Gastroesophageal sphincter (tissue), 4 donors: ENCODE data around the gene CASP5. TPM values are rescaled to one million over a fixed set of nuclear protein-coding genes. Genes with fewer than 3 reads are reported as not detected.
"Not testable (repeated sequence)": the region's sequence is repeated elsewhere in the genome, so short reads cannot be mapped to it uniquely, and the experiment has no call there.

Experiments
- ATAC-seq: fragments of 150-250 bp; one replicate; pipeline ENCODE4 v1.9.1; 2016; ENCODE audit warnings: mild to moderate bottlenecking, moderate library complexity
- H3K27ac ChIP-seq, 4 donors: fragments of 200-600 bp; sonication (generic) in 3 of 4; 1 replicate in 3 of 4; 2 replicates in 1 of 4; pipeline ENCODE4 v1.5.1; 2016 to 2019
- H3K27me3 ChIP-seq: fragments of 200-600 bp; sonication (generic); one replicate; pipeline ENCODE4 v1.5.1; 2019
- H3K36me3 ChIP-seq, 2 donors: fragments of 200-600 bp; sonication (generic); one replicate each; pipeline ENCODE4 v1.5.1; 2019; ENCODE audit warnings: control low read depth in 1 of 2
- H3K4me1 ChIP-seq, 3 donors: fragments of 200-600 bp; sonication (generic); 1 replicate in 2 of 3; 2 replicates in 1 of 3; pipeline ENCODE4 v1.5.1; 2016 to 2019; ENCODE audit warnings: control low read depth in 2 of 3
- H3K4me3 ChIP-seq, 2 donors: fragments of 200-600 bp; sonication (generic); one replicate each; pipeline ENCODE4 v1.5.1; 2019; ENCODE audit warnings: mild to moderate bottlenecking in 1 of 2, moderate library complexity in 1 of 2
- H3K9me3 ChIP-seq, 3 donors: fragments of 200-600 bp; sonication (generic); one replicate each; pipeline ENCODE4 v1.5.1; 2017 to 2019; ENCODE audit warnings: control low read depth in 2 of 3
- EP300 ChIP-seq: sonication (generic); formaldehyde crosslinking; IDR thresholded peaks from one replicate; pipeline ENCODE4 v1.6.1; 2017; ENCODE audit warnings: antibody characterized with exemption, mild to moderate bottlenecking
- POLR2A ChIP-seq, 2 donors: fragments of 450-650 bp; IDR thresholded peaks; one replicate each; pipeline ENCODE4 v1.6.1; 2017; ENCODE audit warnings: antibody characterized with exemption in 2 of 2, mild to moderate bottlenecking in 2 of 2, moderate library complexity in 1 of 2
- POLR2AphosphoS5 ChIP-seq: sonication (generic); formaldehyde crosslinking; IDR thresholded peaks from one replicate; pipeline ENCODE4 v1.6.1; 2017; ENCODE audit warnings: antibody characterized with exemption
- whole genome bisulfite sequencing, 2 donors: methylation state at CpG; one replicate each; pipeline ENCODE4 v1.1.5; 2018; ENCODE audit warnings: low coverage in 1 of 2; 5-methylcytosine and 5-hydroxymethylcytosine counted together
- total RNA-seq, 4 donors: library from RNA; depleted of rRNA; stranded (reverse); fragments of >200 nt; gene quantifications; one replicate each; pipeline ENCODE4 v1.1.0, GENCODE V29; 2016
- TF ChIP-seq, protein P1 (sequence below), 4 experiments: fragments of 200-600 bp in 2 of 4; fragments of 450-650 bp in 2 of 4; sonication (generic) in 1 of 4; IDR thresholded peaks; one replicate each; pipeline ENCODE4 v1.5.1; 2017 to 2019; ENCODE audit warnings: antibody characterized with exemption in 4 of 4, mild to moderate bottlenecking in 2 of 4, moderate library complexity in 2 of 4

CASP5 gene
- total RNA-seq, 4 donors from 2014 or later = 0.67 TPM; not detected in 3

DNA sequence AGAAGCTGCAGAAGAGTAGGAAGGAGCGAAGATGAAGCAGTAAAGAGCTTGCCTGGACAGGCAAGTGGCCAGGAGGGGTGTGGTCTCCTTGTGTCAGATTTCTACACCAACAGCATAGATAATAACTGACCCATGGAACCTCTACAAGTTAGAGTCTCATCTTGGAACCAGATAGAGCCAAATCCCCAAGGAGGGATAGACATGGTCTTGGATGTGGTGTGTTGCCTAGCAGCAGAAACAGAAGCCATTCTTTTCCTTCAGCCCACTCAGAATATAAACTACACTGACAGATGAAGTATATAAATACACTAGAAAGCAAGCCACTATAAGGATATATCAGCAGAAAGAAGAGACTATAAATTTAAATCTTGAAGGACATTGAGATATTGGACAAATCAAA lies 26.5 kb upstream of the CASP5 start:
- H3K27me3 ChIP-seq = no peaks in the 10 kb centered on the region

DNA sequence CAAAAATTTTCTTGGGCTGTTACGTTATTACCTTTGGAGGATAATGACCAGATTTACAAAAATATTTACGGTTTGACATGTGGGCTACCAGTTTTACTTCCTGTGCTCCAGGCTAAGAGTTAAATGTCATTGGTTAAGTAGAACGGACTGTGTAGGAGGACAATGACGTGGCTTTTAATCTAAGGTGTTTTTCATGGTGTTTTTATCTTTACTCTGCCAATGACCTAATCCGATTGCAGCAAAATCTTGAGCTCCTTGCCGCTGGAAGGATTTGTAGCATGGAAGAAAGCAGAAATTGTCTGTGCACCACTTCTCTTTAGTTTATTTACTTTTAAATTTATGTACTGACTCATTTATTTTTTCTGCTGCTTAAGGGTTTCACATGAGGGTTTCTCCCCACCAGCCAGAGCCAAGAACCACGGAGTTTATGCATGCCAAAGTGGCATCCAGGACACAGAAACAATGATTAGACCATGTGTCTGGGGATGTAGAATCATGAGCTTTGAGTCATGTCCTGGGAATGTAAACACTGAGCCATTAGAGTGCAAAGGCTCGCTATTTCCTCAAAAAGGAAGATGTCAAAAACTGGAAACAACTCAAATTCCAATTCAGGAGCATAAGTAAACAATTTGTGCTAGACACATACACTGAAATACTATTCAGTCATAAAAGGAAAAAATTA lies 24.1 kb upstream of the CASP5 start:
- WGBS, 2 donors = 21 to 34% methylated on average over 8 of the region's 8 CpGs
- peak; percentile 84 for ATAC-seq
- Histone ChIP-seq H3K27ac (peak overlapping the region in 3 of 4 donors; percentile 26 to 62 (median 34)), H3K36me3 (no peaks in the 10 kb centered on the region), H3K4me1 (peaks cover 0 to 24% (median 3%) of the 10 kb centered on the region in 3 donors), H3K9me3 (no peaks in the 10 kb centered on the region), H3K4me3 (no peak overlapping the region), H3K27me3 (no peaks in the 10 kb centered on the region)
- TF ChIP-seq POLR2AphosphoS5 = peak; percentile 92
- no peak for TF ChIP-seq POLR2A (IDR thresholded peaks at IDR 0.05)

More for the DNA sequence above, 26.5 kb upstream of the CASP5 start:
- H3K9me3 ChIP-seq = no peaks in the 10 kb centered on the region
- TF ChIP-seq POLR2A (IDR thresholded peaks at IDR 0.05) (no peak), POLR2AphosphoS5 (no peak), EP300 (no peak)
- TF ChIP-seq, protein P1, sequence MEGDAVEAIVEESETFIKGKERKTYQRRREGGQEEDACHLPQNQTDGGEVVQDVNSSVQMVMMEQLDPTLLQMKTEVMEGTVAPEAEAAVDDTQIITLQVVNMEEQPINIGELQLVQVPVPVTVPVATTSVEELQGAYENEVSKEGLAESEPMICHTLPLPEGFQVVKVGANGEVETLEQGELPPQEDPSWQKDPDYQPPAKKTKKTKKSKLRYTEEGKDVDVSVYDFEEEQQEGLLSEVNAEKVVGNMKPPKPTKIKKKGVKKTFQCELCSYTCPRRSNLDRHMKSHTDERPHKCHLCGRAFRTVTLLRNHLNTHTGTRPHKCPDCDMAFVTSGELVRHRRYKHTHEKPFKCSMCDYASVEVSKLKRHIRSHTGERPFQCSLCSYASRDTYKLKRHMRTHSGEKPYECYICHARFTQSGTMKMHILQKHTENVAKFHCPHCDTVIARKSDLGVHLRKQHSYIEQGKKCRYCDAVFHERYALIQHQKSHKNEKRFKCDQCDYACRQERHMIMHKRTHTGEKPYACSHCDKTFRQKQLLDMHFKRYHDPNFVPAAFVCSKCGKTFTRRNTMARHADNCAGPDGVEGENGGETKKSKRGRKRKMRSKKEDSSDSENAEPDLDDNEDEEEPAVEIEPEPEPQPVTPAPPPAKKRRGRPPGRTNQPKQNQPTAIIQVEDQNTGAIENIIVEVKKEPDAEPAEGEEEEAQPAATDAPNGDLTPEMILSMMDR (IDR thresholded peaks at IDR 0.05) = no peak
- no peak overlapping the region for H3K27ac ChIP-seq
- peaks cover 0 to 24% (median 3%) of the 10 kb centered on the region in 3 donors for H3K4me1 ChIP-seq
- no peak for ATAC-seq
- 92% methylated on average over 1 of the region's 1 CpG; no CpG with 5 or more reads in 1 of the 2 donors for WGBS, 2 donors
- H3K36me3 ChIP-seq = no peaks in the 10 kb centered on the region
- H3K4me3 ChIP-seq = no peak overlapping the region

DNA sequence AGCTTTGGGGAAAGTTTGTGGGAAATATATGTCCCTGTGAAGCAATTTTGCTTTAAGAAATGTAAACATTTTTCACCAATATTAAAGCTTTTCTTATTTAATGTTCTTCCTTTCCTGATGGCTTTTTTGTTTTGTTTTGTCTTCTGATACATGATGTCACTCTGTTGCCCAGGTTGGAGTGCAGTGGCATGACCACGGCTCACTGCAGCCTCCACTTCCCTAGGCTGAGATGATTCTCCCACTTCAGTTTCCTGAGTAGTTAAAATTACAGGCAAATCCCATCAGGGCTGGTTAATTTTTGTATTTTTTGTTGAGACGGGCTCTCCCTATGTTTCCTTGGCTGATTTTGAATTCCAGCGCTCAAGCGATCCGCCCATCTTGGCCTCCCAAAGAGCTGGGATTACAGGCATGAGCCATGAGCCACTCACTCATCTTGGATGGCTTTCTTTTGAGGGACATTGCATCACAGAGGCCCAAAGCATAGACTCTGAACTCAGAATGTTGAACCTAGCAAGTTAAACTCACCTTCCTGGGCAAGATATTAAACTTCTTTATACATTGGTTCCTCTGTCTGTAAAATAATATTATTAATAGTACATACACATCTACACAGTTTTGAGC lies 22.8 kb upstream of the CASP5 start:
- peak; percentile 60 for ATAC-seq
- WGBS, 2 donors = 69 to 88% methylated on average over 3 to 5 of the region's 5 CpGs
- TF ChIP-seq, protein P1 (IDR thresholded peaks at IDR 0.05) = no peak
- TF ChIP-seq POLR2A (IDR thresholded peaks at IDR 0.05) (no peak), POLR2AphosphoS5 (no peak), EP300 (no peak)
- no peaks in the 10 kb centered on the region for H3K36me3 ChIP-seq
- H3K27me3 ChIP-seq = no peaks in the 10 kb centered on the region
- peak overlapping the region in 1 of 2 donors; percentile 37 for H3K4me3 ChIP-seq
- H3K4me1 ChIP-seq = peaks cover 0 to 24% (median 3%) of the 10 kb centered on the region in 3 donors
- peak overlapping the region in 2 of 4 donors; percentile 15 to 62 for H3K27ac ChIP-seq
- H3K9me3 ChIP-seq = no peaks in the 10 kb centered on the region

DNA sequence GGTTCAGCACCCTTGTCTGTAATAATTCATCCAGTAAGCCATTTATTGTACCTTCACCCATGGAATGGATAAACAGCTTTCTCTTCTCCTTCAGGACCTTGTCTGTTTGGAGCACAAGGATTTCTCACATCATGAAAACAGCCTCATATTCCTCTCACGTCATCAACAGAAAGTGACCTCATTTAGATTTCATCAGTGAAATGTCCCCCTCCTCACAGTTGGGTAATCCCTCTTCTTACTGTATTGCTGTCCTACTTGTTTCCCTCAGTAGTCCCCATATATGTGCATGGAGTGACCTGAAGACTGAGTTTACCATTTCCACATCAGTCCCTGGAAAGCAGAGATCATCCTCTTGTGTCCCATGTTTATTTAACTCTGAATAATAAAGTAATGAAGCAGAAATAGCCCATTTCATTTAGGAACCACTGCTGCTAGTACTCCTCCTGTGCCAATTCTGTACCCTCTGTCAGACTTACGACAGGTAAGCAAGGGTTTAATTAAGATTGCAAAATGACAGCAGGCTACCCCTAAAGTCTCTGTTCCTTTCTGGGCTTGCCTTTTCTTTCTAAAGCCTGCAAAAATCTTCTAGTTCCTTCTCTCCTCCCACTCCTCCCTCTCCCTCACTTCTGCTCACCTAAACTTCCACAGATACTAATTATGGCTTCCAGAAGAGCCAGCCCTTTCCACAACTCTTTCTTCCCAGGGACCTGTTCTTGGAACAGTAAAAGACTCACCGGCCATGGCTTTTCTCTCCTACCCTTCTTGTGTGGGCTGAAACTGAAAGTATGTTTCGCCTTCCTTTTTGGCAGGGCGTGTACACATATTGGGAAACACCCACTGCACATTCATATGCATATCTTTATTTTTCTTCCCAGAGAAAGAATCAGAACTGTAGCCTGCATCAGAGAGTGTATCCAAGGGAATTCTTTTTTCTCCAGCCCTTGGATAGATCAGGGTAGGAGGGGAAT lies 21.9 kb upstream of the CASP5 start, which contains the start of gene CARD16:
TSS of gene CARD16 (minus strand) at position 779 of the 968 bp plus-strand sequence. CDS start at position 741, 38 bp downstream.
- peak within 1 kb of the TSS in 3 of 4 donors; percentile 15 to 62 (median 57) for H3K27ac ChIP-seq
- ATAC-seq = peak; percentile 52
- not testable (repeated sequence) for H3K36me3 ChIP-seq, H3K9me3 ChIP-seq, H3K27me3 ChIP-seq
- 45 to 55% methylated on average over 2 to 5 of the region's 5 CpGs for WGBS, 2 donors
- H3K4me1 ChIP-seq = peaks cover 0 to 24% (median 3%) of the 10 kb centered on the region in 3 donors
- H3K4me3 ChIP-seq = peak within 1 kb of the TSS; percentile 27 to 37

- no peak for ATAC-seq
- Histone ChIP-seq H3K4me1 (peaks cover 0 to 19% (median 3%) of the 10 kb centered on the region in 3 donors), H3K9me3 (no peaks in the 10 kb centered on the region), H3K4me3 (no peak overlapping the region), H3K27me3 (no peaks in the 10 kb centered on the region), H3K36me3 (no peaks in the 10 kb centered on the region), H3K27ac (no peak overlapping the region)
- WGBS, 2 donors = 33 to 89% methylated on average over 3 of the region's 3 CpGs
- TF ChIP-seq POLR2A (IDR thresholded peaks at IDR 0.05) (no peak), POLR2AphosphoS5 (no peak), EP300 (no peak)
- TF ChIP-seq, protein P1 (IDR thresholded peaks at IDR 0.05) = no peak
Observed at GRCh38 chr11:105042178-105042577, 19.2 kb upstream of the CASP5 start.
